IPS-18a (cell line): ENCODE measurements around the gene GPSM1.

Source experiments
- H3K27ac ChIP-seq: one replicate; pipeline ENCODE4 v1.5.1; 2013; ENCODE audit warnings: low read length
- H3K27me3 ChIP-seq: one replicate; pipeline ENCODE4 v1.6.1; 2013; ENCODE audit warnings: mild to moderate bottlenecking, low read length; ENCODE audit not compliant: control insufficient read depth, insufficient read depth
- H3K36me3 ChIP-seq: one replicate; pipeline ENCODE4 v1.6.1; 2013; ENCODE audit warnings: low read depth, low read length; ENCODE audit not compliant: control insufficient read depth
- H3K4me1 ChIP-seq: one replicate; pipeline ENCODE4 v1.6.1; 2013; ENCODE audit warnings: low read depth, low read length; ENCODE audit not compliant: control insufficient read depth
- H3K4me3 ChIP-seq: one replicate; pipeline ENCODE4 v1.5.1; 2013; ENCODE audit warnings: low read length
- H3K9ac ChIP-seq: one replicate; pipeline ENCODE4 v1.6.1; 2013; ENCODE audit warnings: mild to moderate bottlenecking, low read length, moderate library complexity
- H3K9me3 ChIP-seq: one replicate; pipeline ENCODE4 v1.6.1; 2013; ENCODE audit warnings: low read depth, low read length; ENCODE audit not compliant: control insufficient read depth

Gene GPSM1

GRCh38 chr9:136395020-136395340, 67.6 kb downstream of the GPSM1 start:
- Histone ChIP-seq H3K9ac (no peak overlapping the region), H3K27me3 (no peaks in the 10 kb centered on the region), H3K9me3 (no peaks in the 10 kb centered on the region), H3K36me3 (peaks cover 65% of the 10 kb centered on the region), H3K4me1 (peaks cover 5% of the 10 kb centered on the region), H3K4me3 (no peak overlapping the region), H3K27ac (no peak overlapping the region)

- H3K27ac ChIP-seq, result no peak overlapping the region
- H3K4me3 ChIP-seq, result no peak overlapping the region
- no peaks in the 10 kb centered on the region for H3K9me3 ChIP-seq
- peaks cover 64% of the 10 kb centered on the region for H3K36me3 ChIP-seq
- H3K9ac ChIP-seq, result no peak overlapping the region
- peaks cover 5% of the 10 kb centered on the region for H3K4me1 ChIP-seq
- no peaks in the 10 kb centered on the region for H3K27me3 ChIP-seq
Observed at GRCh38 chr9:136395345-136396218, 68.2 kb downstream of the GPSM1 start.

GRCh38 chr9:136396219-136396515, 68.8 kb downstream of the GPSM1 start:
- no peak overlapping the region for H3K9ac ChIP-seq
- H3K4me1 ChIP-seq, result peaks cover 5% of the 10 kb centered on the region
- H3K27me3 ChIP-seq, result no peaks in the 10 kb centered on the region
- H3K36me3 ChIP-seq, result peaks cover 61% of the 10 kb centered on the region
- no peaks in the 10 kb centered on the region for H3K9me3 ChIP-seq
- H3K27ac ChIP-seq, result no peak overlapping the region
- H3K4me3 ChIP-seq, result no peak overlapping the region

- Histone ChIP-seq H3K4me3 (no peak overlapping the region), H3K4me1 (peaks cover 5% of the 10 kb centered on the region), H3K36me3 (peaks cover 55% of the 10 kb centered on the region), H3K27ac (no peak overlapping the region), H3K27me3 (no peaks in the 10 kb centered on the region), H3K9ac (no peak overlapping the region), H3K9me3 (no peaks in the 10 kb centered on the region)
Observed at GRCh38 chr9:136397643-136398042, 70.3 kb downstream of the GPSM1 start.

- Histone ChIP-seq H3K27me3 (no peaks in the 10 kb centered on the region), H3K9me3 (no peaks in the 10 kb centered on the region), H3K36me3 (peaks cover 51% of the 10 kb centered on the region), H3K4me1 (peaks cover 5% of the 10 kb centered on the region), H3K27ac (no peak overlapping the region), H3K9ac (no peak overlapping the region), H3K4me3 (no peak overlapping the region)
Observed at GRCh38 chr9:136398286-136398685, 70.9 kb downstream of the GPSM1 start.

GRCh38 chr9:136399176-136400037, 72.1 kb downstream of the GPSM1 start:
- H3K27me3 ChIP-seq, result no peaks in the 10 kb centered on the region
- peaks cover 5% of the 10 kb centered on the region for H3K4me1 ChIP-seq
- H3K9me3 ChIP-seq, result no peaks in the 10 kb centered on the region
- H3K4me3 ChIP-seq, result peak overlapping the region; percentile 78
- peak overlapping the region; percentile 52 for H3K27ac ChIP-seq
- peaks cover 40% of the 10 kb centered on the region for H3K36me3 ChIP-seq
- peak overlapping the region; percentile 86 for H3K9ac ChIP-seq

GRCh38 chr9:136400038-136400834, 72.9 kb downstream of the GPSM1 start, which contains the start of gene SNAPC4:
Gene SNAPC4 (minus strand): TSS chr9:136400170. CDS start chr9:136398428, 1,742 bp downstream.
- Histone ChIP-seq H3K36me3 (peaks cover 37% of the 10 kb centered on the region), H3K27me3 (no peaks in the 10 kb centered on the region), H3K27ac (peak within 1 kb of the TSS; percentile 52), H3K4me3 (peak within 1 kb of the TSS; percentile 78), H3K9ac (peak within 1 kb of the TSS; percentile 86), H3K9me3 (no peaks in the 10 kb centered on the region), H3K4me1 (peaks cover 5% of the 10 kb centered on the region)

GRCh38 chr9:136401173-136401922, 74.0 kb downstream of the GPSM1 start:
- no peak overlapping the region for H3K9ac ChIP-seq
- no peaks in the 10 kb centered on the region for H3K27me3 ChIP-seq
- H3K4me3 ChIP-seq, result no peak overlapping the region
- peaks cover 35% of the 10 kb centered on the region for H3K36me3 ChIP-seq
- peaks cover 5% of the 10 kb centered on the region for H3K4me1 ChIP-seq
- no peak overlapping the region for H3K27ac ChIP-seq
- no peaks in the 10 kb centered on the region for H3K9me3 ChIP-seq

GRCh38 chr9:136402067-136402466, 74.7 kb downstream of the GPSM1 start:
- Histone ChIP-seq H3K4me1 (peaks cover 5% of the 10 kb centered on the region), H3K4me3 (no peak overlapping the region), H3K9me3 (no peaks in the 10 kb centered on the region), H3K9ac (no peak overlapping the region), H3K36me3 (peaks cover 33% of the 10 kb centered on the region), H3K27me3 (no peaks in the 10 kb centered on the region), H3K27ac (no peak overlapping the region)

- Histone ChIP-seq H3K27me3 (no peaks in the 10 kb centered on the region), H3K27ac (no peak overlapping the region), H3K9ac (no peak overlapping the region), H3K4me3 (no peak overlapping the region), H3K9me3 (no peaks in the 10 kb centered on the region), H3K4me1 (peaks cover 5% of the 10 kb centered on the region), H3K36me3 (peaks cover 39% of the 10 kb centered on the region)
Observed at GRCh38 chr9:136403538-136403914, 76.2 kb downstream of the GPSM1 start.
